ENCODE data around the gene OPHN1.

OPHN1 gene

DNA sequence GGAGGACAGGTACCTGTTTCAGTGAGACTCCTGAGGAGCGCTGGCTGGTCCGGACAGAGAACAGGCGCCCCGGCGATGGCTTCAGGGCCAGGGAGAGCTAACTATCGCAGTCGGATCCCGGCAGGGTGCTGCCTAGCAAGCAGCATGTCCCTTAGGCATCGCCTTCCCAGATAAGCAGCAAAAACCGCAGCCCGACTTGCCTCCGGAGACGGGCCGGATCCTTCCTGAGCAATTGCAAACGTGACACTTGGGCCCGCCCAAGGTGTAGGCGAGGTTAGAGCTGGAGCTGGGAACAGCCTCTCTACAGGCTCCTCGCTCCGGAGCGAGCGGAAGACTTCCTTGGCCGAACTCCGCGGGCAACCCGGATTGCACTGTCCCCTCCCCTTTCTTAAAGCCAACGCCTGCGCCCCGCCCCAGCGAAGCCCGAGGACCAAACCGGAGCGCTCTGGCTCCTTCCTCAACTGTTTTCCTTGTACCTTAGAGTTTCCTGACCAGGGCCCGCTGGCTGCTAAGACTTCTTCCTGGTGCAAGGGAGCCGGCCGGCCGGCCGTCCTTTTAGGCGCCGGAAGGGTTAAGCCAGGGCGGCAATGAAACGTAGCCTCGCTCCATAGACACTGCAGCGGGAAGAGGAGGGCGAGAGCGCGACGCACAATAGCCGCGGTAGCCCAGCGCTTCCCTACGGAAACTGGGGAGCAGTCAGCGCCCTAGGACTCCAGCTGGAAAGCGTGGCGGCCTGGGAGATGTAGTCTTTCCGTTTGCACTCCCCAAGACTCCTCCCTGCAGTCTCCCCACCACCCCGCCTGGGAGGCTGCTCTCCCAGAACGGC is at the start of gene OPHN1:
OPHN1 (minus strand) TSS at position 341 of the 826 bp plus-strand sequence. CDS start 475 bp downstream, outside the sequence.
- DNase-seq (no peak), ATAC-seq (peak; percentile 43)
- Mint-ChIP-seq H3K4me3 (peak within 1 kb of the TSS; percentile 73 to 87), H3K27ac (no peak within 1 kb of the TSS), H3K27me3 (peaks cover 56% of the 10 kb centered on the region), H3K9me3 (no peaks in the 10 kb centered on the region), H3K4me1 (peaks cover 18% of the 10 kb centered on the region)

- DNase-seq (no peak), ATAC-seq (no peak)
- Mint-ChIP-seq H3K27me3 (no peaks in the 10 kb centered on the region), H3K9me3 (no peaks in the 10 kb centered on the region), H3K4me3 (no peak overlapping the region), H3K4me1 (no peaks in the 10 kb centered on the region), H3K27ac (no peak overlapping the region)
Measured at GRCh38 chrX:68480969-68481368, 47.7 kb upstream of the OPHN1 start.

GRCh38 chrX:68464796-68465195 is 31.5 kb upstream of the OPHN1 start:
- no peak for DNase-seq
- Mint-ChIP-seq H3K4me1 (no peaks in the 10 kb centered on the region), H3K9me3 (no peaks in the 10 kb centered on the region), H3K4me3 (no peak overlapping the region), H3K27ac (no peak overlapping the region), H3K27me3 (no peaks in the 10 kb centered on the region)
- ATAC-seq, result no peak

DNA sequence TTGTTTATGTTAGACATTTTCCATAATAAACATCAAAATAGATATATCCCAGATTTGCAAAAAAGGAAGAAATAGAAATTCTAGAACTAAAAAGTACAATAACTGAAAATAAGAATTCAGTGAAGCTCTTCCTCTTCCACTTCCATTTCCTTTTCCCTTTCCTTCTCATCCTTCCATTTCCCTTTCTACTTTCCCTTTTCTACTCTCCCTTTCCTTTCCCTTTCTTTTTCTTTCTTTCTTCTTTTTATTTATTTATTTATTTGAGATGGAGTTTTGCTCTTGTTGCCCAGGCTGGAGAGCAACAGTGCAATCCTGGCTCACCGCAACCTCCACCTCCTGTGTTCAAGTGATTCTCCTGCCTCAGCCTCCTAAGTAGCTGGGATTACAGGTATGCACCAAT is 30.6 kb upstream of the OPHN1 start:
- no peak for ATAC-seq
- Mint-ChIP-seq H3K27ac (no peak overlapping the region), H3K4me1 (no peaks in the 10 kb centered on the region)

DNA sequence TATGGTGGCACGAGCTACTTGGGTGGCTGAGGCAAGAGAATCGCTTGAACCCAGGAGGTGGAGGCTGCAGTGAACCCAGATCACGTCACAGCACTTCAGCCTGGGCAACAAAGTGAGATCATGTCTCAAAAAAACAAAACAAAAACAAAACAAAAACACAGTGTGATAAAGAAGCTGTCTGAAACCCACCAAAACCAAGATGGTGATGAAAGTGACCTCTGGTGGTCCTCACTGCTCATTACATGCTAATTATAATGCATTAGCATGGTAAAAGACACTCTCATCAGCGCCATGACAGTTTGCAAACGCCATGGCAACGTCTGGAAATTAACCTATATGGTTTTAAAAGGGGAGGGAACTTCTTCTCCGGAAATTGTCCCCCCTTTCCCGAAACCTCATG is 29.4 kb upstream of the OPHN1 start:
- Mint-ChIP-seq H3K4me1 (no peaks in the 10 kb centered on the region), H3K27me3 (no peaks in the 10 kb centered on the region), H3K4me3 (no peak overlapping the region), H3K9me3 (no peaks in the 10 kb centered on the region), H3K27ac (no peak overlapping the region)
- DNase-seq (peak; percentile 15 to 18), ATAC-seq (peak; percentile 58)

More for the DNA sequence above, 30.6 kb upstream of the OPHN1 start:
- DNase-seq, result no peak
- H3K9me3 Mint-ChIP-seq, result no peaks in the 10 kb centered on the region
- no peaks in the 10 kb centered on the region for H3K27me3 Mint-ChIP-seq
- H3K4me3 Mint-ChIP-seq, result no peak overlapping the region

DNA sequence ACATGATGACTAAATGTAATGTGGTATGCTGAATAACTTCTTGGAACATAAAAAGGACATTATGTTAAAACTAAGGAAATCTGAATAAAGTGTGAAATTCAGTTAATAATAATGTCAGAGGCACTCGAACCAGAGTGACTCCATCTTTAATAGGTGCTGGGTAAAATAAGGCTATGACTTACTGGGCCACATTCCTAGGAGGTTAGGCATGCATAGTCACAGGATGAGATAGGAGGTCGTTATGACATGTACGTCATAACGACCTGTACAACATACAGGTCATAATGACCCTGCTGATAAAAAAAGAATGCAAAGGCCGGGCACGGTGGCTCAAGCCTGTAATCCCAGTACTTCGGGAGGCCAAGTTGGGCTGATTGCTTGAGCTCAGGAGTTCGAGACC is 28.9 kb upstream of the OPHN1 start:
- Mint-ChIP-seq H3K9me3 (no peaks in the 10 kb centered on the region), H3K4me3 (no peak overlapping the region), H3K4me1 (no peaks in the 10 kb centered on the region), H3K27me3 (no peaks in the 10 kb centered on the region), H3K27ac (no peak overlapping the region)
- DNase-seq, result no peak
- no peak for ATAC-seq

DNA sequence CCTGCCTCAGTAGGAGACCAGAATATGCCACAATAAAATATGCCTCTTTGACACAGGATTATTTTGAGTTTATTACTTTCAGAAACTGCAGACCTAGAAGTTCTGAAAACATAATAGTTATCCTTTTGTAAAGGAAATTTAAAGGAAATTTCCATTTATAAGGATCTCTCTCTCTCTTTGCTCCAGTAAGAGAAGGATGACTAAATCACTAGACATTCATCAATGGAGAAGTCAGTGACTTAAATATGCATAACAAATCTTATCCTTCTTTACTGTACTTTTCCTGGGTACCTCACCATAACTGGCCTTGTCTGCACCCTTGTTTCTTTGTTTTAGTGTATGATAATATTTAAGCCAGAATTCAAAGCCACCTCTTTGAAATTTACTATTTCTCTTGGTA is 28.3 kb upstream of the OPHN1 start:
- Mint-ChIP-seq H3K27ac (no peak overlapping the region), H3K27me3 (no peaks in the 10 kb centered on the region), H3K9me3 (no peaks in the 10 kb centered on the region), H3K4me3 (no peak overlapping the region), H3K4me1 (no peaks in the 10 kb centered on the region)
- ATAC-seq, result no peak
- DNase-seq, result no peak

GRCh38 chrX:68461093-68461492 is 27.8 kb upstream of the OPHN1 start:
- DNase-seq (no peak), ATAC-seq (no peak)
- H3K4me1 Mint-ChIP-seq, result no peaks in the 10 kb centered on the region
- H3K9me3 Mint-ChIP-seq, result no peaks in the 10 kb centered on the region
- H3K27ac Mint-ChIP-seq, result no peak overlapping the region
- no peak overlapping the region for H3K4me3 Mint-ChIP-seq
- H3K27me3 Mint-ChIP-seq, result no peaks in the 10 kb centered on the region

- ATAC-seq (no peak), DNase-seq (no peak)
- no peaks in the 10 kb centered on the region for H3K4me1 Mint-ChIP-seq
- no peaks in the 10 kb centered on the region for H3K9me3 Mint-ChIP-seq
- H3K4me3 Mint-ChIP-seq, result no peak overlapping the region
- H3K27ac Mint-ChIP-seq, result no peak overlapping the region
- no peaks in the 10 kb centered on the region for H3K27me3 Mint-ChIP-seq
Measured at GRCh38 chrX:68455151-68455510, 21.8 kb upstream of the OPHN1 start.

DNA sequence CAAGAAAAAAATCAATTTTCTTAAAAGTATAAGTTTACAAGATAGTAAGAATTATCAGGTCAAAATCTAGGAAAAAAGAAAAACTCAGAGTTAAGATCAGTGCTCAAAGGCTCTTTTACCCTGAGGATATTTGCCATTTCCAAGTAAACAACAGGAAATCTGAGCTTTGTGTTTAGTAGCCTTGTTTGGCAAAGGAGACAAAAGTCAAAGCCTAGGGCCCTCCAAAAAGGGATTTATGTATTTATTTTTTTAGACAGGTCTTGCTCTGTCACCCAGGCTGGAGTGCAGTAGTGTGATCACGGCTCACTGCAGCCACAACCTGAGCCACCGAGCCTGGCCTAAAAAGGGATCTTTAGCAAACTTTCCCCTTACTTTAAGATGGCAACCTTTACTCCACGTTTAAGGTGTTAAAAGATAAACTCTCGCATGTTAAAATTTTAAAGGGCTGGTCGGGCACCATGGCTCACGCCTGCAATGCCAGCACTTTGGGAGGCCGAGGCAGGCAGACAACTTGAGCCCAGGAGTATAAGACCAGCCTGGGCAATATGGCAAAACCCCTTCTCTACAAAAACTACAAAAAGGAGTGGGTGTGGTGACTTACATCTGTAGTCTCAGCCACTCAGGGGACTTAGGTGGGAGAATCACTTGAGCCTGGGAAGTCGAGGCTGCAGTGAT is 21.3 kb upstream of the OPHN1 start:
- H3K27ac Mint-ChIP-seq, result no peak overlapping the region
- no peaks in the 10 kb centered on the region for H3K9me3 Mint-ChIP-seq
- no peaks in the 10 kb centered on the region for H3K27me3 Mint-ChIP-seq
- H3K4me1 Mint-ChIP-seq, result no peaks in the 10 kb centered on the region
- H3K4me3 Mint-ChIP-seq, result no peak overlapping the region
- no peak for DNase-seq
- no peak for ATAC-seq

GRCh38 chrX:68451720-68452119 is 18.4 kb upstream of the OPHN1 start:
- Mint-ChIP-seq H3K4me3 (no peak overlapping the region), H3K4me1 (no peaks in the 10 kb centered on the region), H3K27ac (no peak overlapping the region), H3K27me3 (no peaks in the 10 kb centered on the region), H3K9me3 (no peaks in the 10 kb centered on the region)
- DNase-seq (no peak), ATAC-seq (no peak)

DNA sequence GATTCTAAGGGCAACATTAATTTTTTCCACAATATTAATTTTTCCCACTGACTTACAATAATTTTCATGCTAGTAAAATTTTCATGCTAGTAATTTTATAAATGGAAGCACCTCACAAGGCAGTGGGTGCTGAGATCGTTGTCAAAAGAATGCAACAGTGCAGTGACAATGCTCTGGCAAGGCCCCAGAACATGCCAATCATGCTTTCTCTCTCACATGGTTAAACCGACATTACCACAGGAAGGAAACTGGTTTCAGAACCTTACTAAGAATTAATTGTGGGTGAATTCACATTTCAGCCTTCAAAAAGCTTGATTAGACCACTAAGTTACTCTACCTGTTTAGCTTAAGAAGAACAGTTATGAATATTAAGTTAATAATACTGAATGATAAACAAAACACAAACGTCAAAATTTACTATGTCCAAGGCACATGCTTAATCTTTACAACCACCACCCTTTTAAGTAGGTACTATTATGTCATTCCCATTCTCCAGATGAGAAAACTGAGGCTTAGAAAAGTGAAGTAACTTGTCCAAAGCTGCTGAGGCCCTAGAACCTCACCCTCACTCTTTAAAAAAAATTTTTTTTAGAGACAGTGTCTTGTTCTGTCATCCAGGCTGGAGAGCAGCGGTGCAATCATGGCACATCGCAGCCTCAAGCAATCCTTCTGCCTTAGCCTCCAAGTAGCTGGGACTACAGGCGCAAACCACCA is 10.0 kb upstream of the OPHN1 start:
- no peak overlapping the region for H3K4me3 Mint-ChIP-seq
- no peaks in the 10 kb centered on the region for H3K9me3 Mint-ChIP-seq
- ATAC-seq (peak; percentile 90), DNase-seq (peak in 1 of 2 donors; percentile 39)
- H3K4me1 Mint-ChIP-seq, result no peaks in the 10 kb centered on the region
- H3K27ac Mint-ChIP-seq, result no peak overlapping the region
- H3K27me3 Mint-ChIP-seq, result peaks cover 7% of the 10 kb centered on the region

DNA sequence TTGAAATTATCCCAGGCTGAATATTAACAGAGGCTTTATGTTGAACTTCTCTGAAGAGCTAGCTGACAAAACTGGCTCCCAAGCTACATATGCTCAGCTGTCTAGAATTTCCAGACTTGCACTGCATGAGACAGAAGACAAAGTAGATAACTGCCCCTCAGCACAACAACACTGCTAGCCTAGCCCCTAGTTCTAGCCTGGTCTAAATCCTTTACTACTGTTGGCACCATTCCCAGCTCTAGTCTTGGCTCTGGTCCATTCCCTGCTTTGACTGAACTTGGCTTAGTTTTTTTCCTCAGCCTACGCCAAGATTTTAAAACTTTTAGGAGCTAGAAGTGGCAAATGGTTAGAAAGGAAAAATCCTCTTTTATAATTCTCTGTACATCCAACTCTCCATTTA is 7.6 kb upstream of the OPHN1 start:
- H3K27me3 Mint-ChIP-seq, result peaks cover 7% of the 10 kb centered on the region
- no peak overlapping the region for H3K27ac Mint-ChIP-seq
- H3K4me1 Mint-ChIP-seq, result no peaks in the 10 kb centered on the region
- H3K9me3 Mint-ChIP-seq, result no peaks in the 10 kb centered on the region
- no peak for DNase-seq
- no peak for ATAC-seq
- H3K4me3 Mint-ChIP-seq, result no peak overlapping the region

- Mint-ChIP-seq H3K27ac (no peak overlapping the region), H3K4me1 (no peaks in the 10 kb centered on the region), H3K4me3 (no peak overlapping the region), H3K27me3 (peaks cover 7% of the 10 kb centered on the region), H3K9me3 (no peaks in the 10 kb centered on the region)
- DNase-seq, result no peak
- ATAC-seq, result no peak
Measured at GRCh38 chrX:68440442-68440841, 7.1 kb upstream of the OPHN1 start.

DNA sequence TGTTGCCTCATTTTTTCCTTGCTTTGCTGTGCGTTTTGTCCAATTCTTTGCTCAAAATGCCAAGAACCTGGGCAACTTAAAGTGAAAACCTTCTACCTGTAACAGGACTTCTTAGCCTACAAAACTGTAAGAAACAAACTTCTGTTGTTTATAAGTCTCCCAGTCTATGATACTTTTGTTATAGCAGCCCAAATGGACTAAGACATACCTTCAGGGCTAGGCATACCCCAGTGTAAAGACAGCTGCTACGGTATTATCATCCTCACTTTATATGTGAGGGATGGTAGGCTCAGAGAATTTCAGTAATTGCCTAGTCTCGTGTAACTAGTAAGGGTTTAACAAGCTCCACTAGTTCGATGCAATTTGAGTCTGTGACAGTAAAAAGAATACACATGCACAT is 6.0 kb upstream of the OPHN1 start:
- H3K27me3 Mint-ChIP-seq, result peaks cover 16% of the 10 kb centered on the region
- no peak overlapping the region for H3K4me3 Mint-ChIP-seq
- no peaks in the 10 kb centered on the region for H3K9me3 Mint-ChIP-seq
- no peak overlapping the region for H3K27ac Mint-ChIP-seq
- DNase-seq (no peak), ATAC-seq (no peak)
- peaks cover under 1% of the 10 kb centered on the region for H3K4me1 Mint-ChIP-seq

DNA sequence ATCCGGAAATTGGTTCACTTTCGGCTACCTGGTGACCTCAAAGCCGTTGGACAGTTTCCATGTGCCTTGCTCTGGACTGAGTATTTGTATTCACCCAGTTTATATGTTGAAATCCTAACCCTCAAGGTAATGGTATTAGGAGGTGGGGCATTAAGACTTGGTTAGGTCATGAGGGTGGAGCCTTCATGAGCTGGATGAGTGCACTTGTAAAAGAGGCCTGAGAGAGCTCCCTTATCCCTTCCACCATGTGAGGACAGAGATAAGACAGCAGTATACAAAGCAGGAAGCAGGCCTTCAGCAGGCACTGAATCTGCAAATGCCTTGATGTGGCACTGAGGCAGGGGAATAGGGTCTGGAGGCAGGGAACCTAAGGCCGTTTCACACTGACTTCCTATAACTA is 5.3 kb upstream of the OPHN1 start:
- Mint-ChIP-seq H3K4me3 (no peak overlapping the region), H3K27ac (no peak overlapping the region), H3K4me1 (peaks cover 8% of the 10 kb centered on the region), H3K27me3 (peaks cover 24% of the 10 kb centered on the region), H3K9me3 (no peaks in the 10 kb centered on the region)
- DNase-seq (no peak), ATAC-seq (no peak)

Data from stimulated activated naive CD8-positive, alpha-beta T cell treated with anti-CD3 and anti-CD28 coated beads, Interleukin-15, amount 100 ng/mL, for 72 hours (primary cell).